Activated CD8-positive, alpha-beta memory T cell treated with anti-CD3 and anti-CD28 coated beads for 36 hours (primary cell): ENCODE data around the gene MICALL1. TPM values are rescaled to one million over a fixed set of nuclear protein-coding genes. Genes with fewer than 3 reads are reported as not detected.

ENCODE experiments used
- CTCF ChIA-PET: fragments of 350-600 bp; sonication (Branson Sonifier 250); formaldehyde crosslinking; loops from one replicate; lab custom pipeline; 2021; ENCODE audit warnings: antibody characterized with exemption; lab: Charles Lee
- POLR2A ChIA-PET: fragments of 350-600 bp; sonication (Branson Sonifier 250); formaldehyde crosslinking; loops from one replicate; lab custom pipeline; 2021; ENCODE audit warnings: antibody characterized with exemption; lab: Charles Lee
- total RNA-seq, 2 experiments: library from RNA; stranded (reverse); gene quantifications; one replicate each; pipeline ENCODE4 v1.2.3, GENCODE V29; 2021

MICALL1 gene
- total RNA-seq, 2 experiments from 2014 or later: 17.9 to 20.5 TPM

DNA sequence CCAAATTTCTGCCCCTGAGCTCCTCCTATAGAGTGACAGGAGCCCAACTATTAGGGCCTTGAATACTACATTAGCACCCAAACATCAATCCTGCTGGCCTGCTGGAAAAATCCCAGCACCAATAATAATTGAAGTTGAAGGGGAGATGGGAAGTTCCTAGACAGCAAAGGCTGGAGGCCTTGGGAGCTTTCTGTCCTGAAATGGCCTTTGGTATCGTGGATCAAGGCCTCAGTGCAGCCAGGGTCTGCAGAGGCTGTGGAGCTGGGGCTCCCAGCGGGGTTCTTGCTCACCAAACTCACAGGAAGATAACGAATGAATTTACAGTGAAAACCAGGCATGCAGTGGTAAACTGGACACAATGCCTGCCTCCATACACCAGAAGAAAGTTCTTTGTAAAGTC lies 9.2 kb upstream of the MICALL1 start:
- CTCF ChIA-PET: interaction anchor here (1.2 to 1.4 kb wide), 4 partner anchors 11 to 79 kb away, joined by 3 read pairs; no protein-coding TSS in a partner anchor
- POLR2A ChIA-PET: interaction anchor here (1.6 kb wide), 1 partner anchor 9 kb away, joined by 11 read pairs; the partner anchor contains the start of gene MICALL1

GRCh38 chr22:37897807-37898206 lies 8.3 kb upstream of the MICALL1 start:
- ChIA-PET CTCF (interaction anchor here (1.2 to 1.4 kb wide), 3 partner anchors 36 to 80 kb away, joined by 3 read pairs; no protein-coding TSS in a partner anchor), POLR2A (interaction anchor here (0.7 kb wide), 1 partner anchor 21 kb away, joined by 12 read pairs; no protein-coding TSS in a partner anchor)

- POLR2A ChIA-PET: no interaction called here
Observed at GRCh38 chr22:37898441-37899181, 7.5 kb upstream of the MICALL1 start.

GRCh38 chr22:37904572-37905533 lies 1.2 kb upstream of the MICALL1 start:
- POLR2A ChIA-PET: interaction anchor here (0.6 to 2.3 kb wide), 3 partner anchors 9 to 278 kb away, joined by 5 to 11 read pairs (median 6); no protein-coding TSS in a partner anchor
- CTCF ChIA-PET: interaction anchor here (0.6 to 2.5 kb wide), 9 partner anchors 10 to 456 kb away, joined by 3 to 8 read pairs (median 3); no protein-coding TSS in a partner anchor

More at GRCh38 chr22:37898441-37899181, 7.5 kb upstream of the MICALL1 start:
- CTCF ChIA-PET: interaction anchor here (1.2 to 1.4 kb wide), 2 partner anchors 36 to 78 kb away, joined by 3 read pairs; no protein-coding TSS in a partner anchor

DNA sequence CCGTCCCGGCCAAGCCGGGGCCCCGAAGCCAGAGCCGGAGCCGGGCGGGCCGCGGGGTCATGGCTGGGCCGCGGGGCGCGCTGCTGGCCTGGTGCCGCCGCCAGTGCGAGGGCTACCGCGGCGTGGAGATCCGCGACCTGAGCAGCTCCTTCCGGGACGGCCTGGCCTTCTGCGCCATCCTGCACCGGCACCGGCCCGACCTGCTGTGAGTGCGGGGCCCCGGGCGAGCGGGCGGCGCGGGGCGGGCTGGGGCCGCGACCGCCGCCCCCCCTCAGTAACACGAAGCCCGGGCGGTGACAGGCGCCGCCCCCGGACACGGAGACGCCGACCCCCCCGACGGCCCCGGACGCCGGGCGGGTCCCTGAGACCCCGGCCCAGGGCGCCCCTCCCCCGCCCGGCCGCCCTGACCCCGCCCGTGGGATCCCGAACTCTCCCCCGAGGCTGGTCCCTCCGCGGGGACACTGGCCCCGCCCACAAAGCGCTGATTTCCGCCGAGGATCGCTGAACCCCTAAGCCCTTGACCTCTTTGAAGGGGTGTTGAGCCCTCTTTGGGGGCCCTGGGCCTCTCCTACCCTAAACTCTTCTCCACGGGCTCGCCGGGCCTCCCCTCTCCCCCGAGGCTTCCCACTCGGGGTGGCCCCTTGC lies 389 bp downstream of the MICALL1 start:
- CTCF ChIA-PET: interaction anchor here (0.8 to 2.5 kb wide), 5 partner anchors 10 to 87 kb away, joined by 3 to 8 read pairs (median 4); no protein-coding TSS in a partner anchor
- POLR2A ChIA-PET: interaction anchor here (0.6 to 2.3 kb wide), 2 partner anchors 10 to 99 kb away, joined by 3 to 11 read pairs; partner anchors contain the start of gene GCAT

DNA sequence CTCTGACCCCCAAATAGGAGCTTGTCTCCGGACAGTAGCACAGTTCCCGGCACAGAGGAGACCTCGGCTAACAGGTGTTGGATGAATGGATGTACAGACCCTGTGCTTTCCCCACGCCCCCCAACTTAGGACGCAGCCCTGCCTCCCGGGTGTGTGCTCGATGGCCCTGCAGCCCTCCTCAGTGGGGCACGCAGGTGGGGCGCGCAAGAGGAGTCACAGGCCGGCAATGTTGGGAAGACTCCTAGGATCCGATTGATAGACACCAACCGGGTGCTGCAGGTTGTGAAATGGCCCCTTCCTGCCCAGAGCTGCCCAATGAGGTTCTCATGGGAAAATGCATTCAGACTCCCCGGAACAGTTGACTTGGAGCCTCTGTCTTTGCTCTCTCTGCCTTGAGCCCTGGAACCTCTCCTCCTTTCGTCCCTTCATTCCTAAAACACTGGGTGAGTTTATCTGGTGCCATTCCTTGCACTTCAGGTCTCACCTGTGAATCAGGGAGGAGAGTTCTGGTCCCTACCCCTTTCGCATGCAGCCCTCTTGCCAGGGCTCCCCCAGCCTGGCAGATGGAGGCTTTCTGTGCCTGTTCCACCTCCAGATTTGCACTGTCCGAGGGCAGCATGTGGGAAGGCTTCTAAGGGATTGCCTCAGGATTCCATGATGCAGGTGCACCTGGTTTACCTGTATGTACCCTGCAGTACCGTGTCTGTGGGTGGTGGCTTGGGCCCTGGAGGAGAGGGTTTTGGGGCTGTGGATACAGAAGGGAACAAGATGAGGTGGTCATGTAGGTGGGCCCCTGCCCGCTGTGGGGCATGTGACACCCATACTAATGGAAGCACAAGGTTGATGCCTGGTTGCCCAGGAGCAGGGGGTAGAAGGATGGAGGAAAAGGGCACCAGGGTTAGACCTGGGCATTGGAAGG lies 1.2 kb downstream of the MICALL1 start:
- POLR2A ChIA-PET: no interaction called here
- CTCF ChIA-PET: interaction anchor here (0.8 to 1.6 kb wide), 4 partner anchors 9 to 88 kb away, joined by 3 to 6 read pairs (median 4); no protein-coding TSS in a partner anchor

- ChIA-PET POLR2A (interaction anchor here (0.5 kb wide), 1 partner anchor 90 kb away, joined by 3 read pairs; no protein-coding TSS in a partner anchor), CTCF (no interaction called here)
Observed at GRCh38 chr22:37909766-37910165, 3.7 kb downstream of the MICALL1 start.

DNA sequence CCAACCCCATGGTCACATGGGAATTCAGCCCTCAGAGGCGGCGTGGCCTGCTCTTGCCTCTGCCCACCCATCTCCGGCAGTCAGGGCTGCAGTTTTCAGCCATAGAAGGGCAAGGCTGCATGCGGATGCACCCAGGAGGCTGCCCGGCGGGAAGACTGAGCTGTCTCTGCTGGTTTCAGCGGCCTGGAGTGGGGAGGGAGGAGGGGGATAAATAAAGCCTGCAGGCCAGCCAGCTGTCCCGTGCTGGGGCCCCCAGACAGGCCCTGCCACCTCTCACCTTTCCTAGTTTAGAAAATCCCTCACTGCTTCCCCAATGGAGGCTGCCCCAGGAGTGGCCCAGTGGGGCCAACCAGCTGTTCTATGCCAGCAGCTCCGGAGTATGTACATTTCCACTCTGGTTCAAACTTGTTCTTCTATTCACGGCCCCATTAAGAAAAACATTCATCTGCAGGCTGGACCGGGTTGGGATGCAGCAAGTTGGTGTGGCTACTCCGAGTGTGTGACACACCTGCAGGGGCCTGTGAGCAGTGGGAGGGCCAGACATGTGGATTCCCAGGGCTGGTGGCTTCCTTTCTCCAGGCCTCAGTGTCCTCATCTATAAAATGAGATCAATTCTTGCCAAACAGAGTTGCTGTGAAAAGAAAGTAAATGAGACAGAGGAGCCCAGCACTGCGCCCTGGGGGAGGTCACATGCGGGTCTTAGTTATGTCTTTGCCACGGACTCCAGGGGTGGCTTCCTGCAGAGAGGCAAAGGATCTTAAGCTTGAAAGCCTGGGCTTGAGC lies 5.0 kb downstream of the MICALL1 start:
- POLR2A ChIA-PET: no interaction called here
- CTCF ChIA-PET: no interaction called here

DNA sequence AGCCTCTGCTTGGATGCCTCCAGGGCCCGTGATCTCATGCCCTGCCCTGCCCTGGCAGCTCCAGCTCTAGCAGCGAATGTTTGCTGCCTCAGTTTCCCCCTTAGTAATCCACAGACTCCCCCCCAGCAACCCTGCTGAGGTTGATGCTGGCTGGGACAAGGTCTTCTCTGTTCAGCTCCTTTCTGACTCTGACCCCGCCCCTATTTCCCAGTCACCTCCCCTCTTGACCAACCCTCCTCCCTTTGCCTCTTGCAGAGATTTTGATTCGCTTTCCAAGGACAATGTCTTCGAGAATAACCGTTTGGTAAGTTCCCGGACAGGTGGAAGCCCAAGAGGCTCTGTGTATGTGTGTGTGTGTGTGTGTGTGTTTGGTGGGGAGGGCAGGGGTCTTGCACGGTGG lies 5.6 kb downstream of the MICALL1 start:
- ChIA-PET CTCF (no interaction called here), POLR2A (no interaction called here)

DNA sequence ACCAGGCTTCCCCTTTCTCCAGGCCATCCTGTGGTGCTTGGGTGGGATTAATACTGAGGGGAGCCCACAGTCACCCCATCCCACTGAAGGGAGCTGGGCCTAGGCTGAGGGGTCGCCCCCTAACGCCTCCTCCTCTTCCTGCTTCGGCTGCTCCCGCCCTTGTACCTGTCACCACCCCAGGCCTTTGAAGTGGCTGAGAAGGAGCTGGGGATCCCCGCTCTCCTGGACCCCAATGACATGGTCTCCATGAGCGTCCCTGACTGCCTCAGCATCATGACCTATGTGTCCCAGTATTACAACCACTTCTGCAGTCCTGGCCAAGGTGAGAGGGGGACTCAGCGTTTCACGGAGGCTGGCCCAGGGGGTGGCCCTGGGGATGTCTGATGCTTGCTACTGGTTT lies 6.1 kb downstream of the MICALL1 start:
- CTCF ChIA-PET: no interaction called here
- POLR2A ChIA-PET: no interaction called here

- CTCF ChIA-PET: no interaction called here
- POLR2A ChIA-PET: no interaction called here
Observed at GRCh38 chr22:37913233-37913721, 7.2 kb downstream of the MICALL1 start.

DNA sequence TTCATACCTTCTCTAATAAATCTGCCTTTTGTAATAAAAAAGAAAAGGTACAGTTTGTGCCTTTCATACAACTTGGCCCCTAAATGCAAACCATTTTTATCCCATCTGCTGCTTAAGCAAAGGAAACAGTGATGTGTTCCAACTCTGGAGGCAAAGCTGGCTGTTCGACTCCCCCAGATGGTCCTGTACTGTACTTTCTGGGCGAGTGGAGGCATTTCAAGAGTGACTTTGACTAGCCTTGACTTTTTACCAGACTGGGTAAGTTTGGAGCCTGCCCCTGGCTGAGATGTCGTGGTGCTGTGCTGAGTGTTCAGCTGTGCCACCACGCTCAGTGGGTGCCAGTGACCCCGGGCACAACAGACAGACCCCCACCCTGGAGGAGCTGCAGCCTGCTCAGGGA lies 10.2 kb downstream of the MICALL1 start:
- CTCF ChIA-PET: interaction anchor here (0.9 to 2.5 kb wide), 2 partner anchors 10 kb away, joined by 3 to 6 read pairs; partner anchors contain the start of gene MICALL1
- POLR2A ChIA-PET: no interaction called here

DNA sequence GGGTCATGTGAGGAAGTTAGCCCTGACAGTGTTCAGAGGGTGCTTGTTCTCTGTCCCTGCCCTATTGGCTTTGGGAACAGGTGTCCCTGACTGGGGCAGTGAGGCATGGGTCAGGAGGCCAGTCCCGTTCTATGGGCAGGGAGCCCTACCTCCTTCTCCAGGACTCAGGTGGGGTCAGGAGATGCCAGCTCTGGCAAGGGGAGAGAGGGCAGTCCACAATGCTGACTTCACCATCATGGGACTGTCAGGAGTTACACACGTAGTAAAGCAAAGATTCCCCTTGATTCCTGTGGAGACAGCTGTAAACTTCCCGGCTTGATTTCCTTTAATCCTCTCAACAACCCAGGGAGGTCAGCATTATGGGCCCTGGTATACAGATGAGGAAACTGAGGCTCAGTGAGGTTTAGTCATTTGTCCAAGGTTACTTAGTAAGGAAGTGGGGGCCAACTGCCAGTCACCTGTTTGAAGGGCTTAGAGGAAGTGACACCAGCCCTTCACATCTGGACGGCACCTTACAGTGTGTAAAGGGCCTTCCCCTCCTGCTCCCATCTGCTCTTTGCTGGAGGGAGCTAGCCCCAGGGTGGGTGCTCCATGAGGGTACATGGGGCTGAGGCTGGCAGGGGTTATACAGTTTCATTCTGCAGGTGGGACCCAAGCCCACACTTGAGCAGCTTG lies 11.9 kb downstream of the MICALL1 start:
- ChIA-PET CTCF (interaction anchor here (0.6 kb wide), 1 partner anchor 55 kb away, joined by 3 read pairs; no protein-coding TSS in a partner anchor), POLR2A (interaction anchor here (0.5 kb wide), 1 partner anchor 373 kb away, joined by 4 read pairs; no protein-coding TSS in a partner anchor)

DNA sequence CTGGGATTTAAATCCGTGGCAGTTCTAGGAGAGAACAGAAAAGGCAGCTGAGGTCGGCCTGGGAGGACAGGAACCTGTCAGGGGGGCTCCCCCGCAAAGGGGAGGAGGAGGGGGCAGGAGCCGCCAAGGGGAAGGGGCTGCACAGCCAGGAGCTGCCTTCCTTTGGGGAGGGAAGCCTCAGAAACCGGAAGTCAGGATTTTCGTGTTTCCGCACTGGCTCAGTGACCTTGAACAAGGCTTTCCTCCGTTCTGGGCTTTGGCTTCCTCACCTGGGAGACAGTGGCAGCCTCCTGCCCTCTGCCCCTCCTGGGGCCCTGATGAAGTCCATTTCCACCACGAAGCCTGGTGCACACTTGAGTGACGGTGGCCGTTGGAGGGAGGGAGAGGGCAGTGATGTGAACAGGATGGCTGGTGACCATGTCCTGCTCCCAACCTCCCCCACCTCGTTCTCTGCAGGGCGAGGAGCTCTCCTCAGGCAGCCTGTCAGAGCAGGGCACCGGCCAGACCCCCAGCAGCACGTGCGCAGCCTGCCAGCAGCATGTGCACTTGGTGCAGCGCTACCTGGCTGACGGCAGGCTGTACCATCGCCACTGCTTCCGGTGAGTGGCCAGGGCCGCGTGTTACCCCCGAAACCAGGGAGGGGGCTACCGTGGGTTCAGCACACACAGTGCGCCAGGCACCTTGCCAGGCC lies 12.6 kb downstream of the MICALL1 start:
- ChIA-PET CTCF (no interaction called here), POLR2A (interaction anchor here (0.5 kb wide), 1 partner anchor 21 kb away, joined by 12 read pairs; no protein-coding TSS in a partner anchor)

- POLR2A ChIA-PET: no interaction called here
Observed at GRCh38 chr22:37920126-37920525, 14.0 kb downstream of the MICALL1 start.

More at GRCh38 chr22:37920126-37920525, 14.0 kb downstream of the MICALL1 start:
- CTCF ChIA-PET: interaction anchor here (0.7 kb wide), 1 partner anchor 256 kb away, joined by 3 read pairs; no protein-coding TSS in a partner anchor
